ENCODE data around the gene SLC6A11. TPM values are rescaled to one million over a fixed set of nuclear protein-coding genes. Genes with fewer than 3 reads are reported as not detected.

SLC6A11 gene
- total and polyA plus RNA-seq, 2 of the 8 experiments (the other 6 are each of a cell fraction or from before 2014, with no cell fraction given) = 0.78 to 1.5 TPM

GRCh38 chr3:10981961-10982360 is 165.9 kb downstream of the SLC6A11 start:
- no peak overlapping the region for H3K4me3 ChIP-seq (ENCODE audit: extremely low read depth in 1 of 4, insufficient read depth in 2 of 4, low read depth in 3 of 4, low read length in 4 of 4)
- H3K36me3 ChIP-seq (ENCODE audit: control insufficient read depth in 2 of 4, insufficient read depth in 4 of 4, low read length in 3 of 4) = no peaks in the 10 kb centered on the region; a peak in 1 of 8 replicates
- no peak overlapping the region for H2BK12ac ChIP-seq (ENCODE audit: low read depth, low read length)
- no peak overlapping the region for H2BK5ac ChIP-seq (ENCODE audit: low read depth, low read length)
- H3K18ac ChIP-seq (ENCODE audit: extremely low read depth, low read length) = no peak overlapping the region
- H3K4me1 ChIP-seq (replicated peaks in 1 of 4; ENCODE audit: control insufficient read depth in 3 of 4, insufficient read depth in 4 of 4, low read length in 3 of 4) = peaks cover 6 to 12% (median 7%) of the 10 kb centered on the region in 4 experiments
- H3K27me3 ChIP-seq (replicated peaks in 1 of 4; ENCODE audit: control insufficient read depth in 3 of 4, extremely low read depth in 1 of 4, insufficient read depth in 3 of 4, low read length in 3 of 4) = no peaks in the 10 kb centered on the region; a peak in 2 of 7 replicates
- no peak overlapping the region for H3K27ac ChIP-seq (ENCODE audit: low read depth, low read length)
- no peak overlapping the region for H3K4me2 ChIP-seq (ENCODE audit: insufficient read depth in 1 of 2, low read depth in 2 of 2, low read length in 2 of 2)
- H2AFZ ChIP-seq (ENCODE audit: low read length) = no peak overlapping the region
- ChIA-PET POLR2A (ENCODE audit: partially characterized antibody) (no interaction called here), CTCF (ENCODE audit: partially characterized antibody) (interaction anchor here (0.6 to 13.3 kb wide), 22 partner anchors 8 to 224 kb away, joined by 3 to 207 read pairs (median 6); partner anchors contain the start of gene SLC6A1)
- H3K4ac ChIP-seq (replicated peaks; ENCODE audit: insufficient read length, low read depth, low read length) = no peak overlapping the region
- no peak overlapping the region for H3K23ac ChIP-seq (ENCODE audit: insufficient read length)
- H4K91ac ChIP-seq (replicated peaks; ENCODE audit: insufficient read length, low read length) = no peak overlapping the region
- no peak for FAIRE-seq
- DNase-seq (ENCODE audit: low read depth in 1 of 2, low spot score in 2 of 2) = no peak
- no peak overlapping the region for H4K5ac ChIP-seq (ENCODE audit: insufficient read length, low read depth, low read length)
- H3K56ac ChIP-seq (replicated peaks; ENCODE audit: insufficient read length, low read depth, low read length) = no peak overlapping the region
- no peaks in the 10 kb centered on the region for H3K79me2 ChIP-seq (ENCODE audit: control insufficient read depth in 1 of 2, insufficient read depth in 2 of 2, low read length in 2 of 2)
- no peaks in the 10 kb centered on the region for H3K23me2 ChIP-seq (ENCODE audit: low read depth, low read length)
- no peak overlapping the region for H2BK120ac ChIP-seq (replicated peaks; ENCODE audit: low read depth, low read length)
- H2BK15ac ChIP-seq (ENCODE audit: low read length) = no peak overlapping the region
- H2BK20ac ChIP-seq (ENCODE audit: low read length) = no peak overlapping the region
- no peak overlapping the region for H3K9ac ChIP-seq (replicated peaks in 1 of 4; ENCODE audit: extremely low read depth in 1 of 4, low read depth in 3 of 4, low read length in 3 of 4)
- H3K79me1 ChIP-seq (ENCODE audit: low read depth, low read length) = no peaks in the 10 kb centered on the region
- no peaks in the 10 kb centered on the region for H3K9me3 ChIP-seq (ENCODE audit: insufficient read depth in 2 of 2, low read depth in 1 of 2, low read length in 1 of 2)
- H2AK5ac ChIP-seq (ENCODE audit: low read depth, low read length) = no peak overlapping the region
- H3K14ac ChIP-seq (ENCODE audit: insufficient read length) = no peak overlapping the region
- no peaks in the 10 kb centered on the region for H4K20me1 ChIP-seq (replicated peaks in 1 of 2; ENCODE audit: control insufficient read depth in 1 of 2, insufficient read depth in 2 of 2, low read length in 2 of 2)
- H4K8ac ChIP-seq (ENCODE audit: extremely low read depth, insufficient read depth, low read length) = no peak overlapping the region
- WGBS, 2 experiments (ENCODE audit: extremely low coverage in 1 of 2, insufficient coverage in 1 of 2, insufficient read length in 1 of 2, insufficient replicate concordance in 2 of 2, low coverage in 1 of 2, low lambda C conversion rate in 2 of 2, missing lambda C conversion rate in 1 of 2) = 93% methylated on average over 5 of the region's 5 CpGs; no CpG with 5 or more reads in 1 of the 2 experiments
- TF ChIP-seq NRF1 (IDR thresholded peaks at IDR 0.05; ENCODE audit: low read depth, low read length) (no peak), TAF1 (IDR thresholded peaks at IDR 0.05; ENCODE audit: low read depth, low read length) (no peak), EZH2 (IDR thresholded peaks at IDR 0.05; ENCODE audit: low read depth, low read length, severe bottlenecking) (no peak), YY1 (IDR thresholded peaks at IDR 0.05; ENCODE audit: low read depth, low read length) (no peak), E2F6 (IDR thresholded peaks at IDR 0.05) (no peak), ASH2L (IDR thresholded peaks at IDR 0.05; ENCODE audit: low read length) (no peak), HDAC2 (IDR thresholded peaks at IDR 0.05; ENCODE audit: borderline replicate concordance in 1 of 2, low read depth in 2 of 2, low read length in 2 of 2) (no peak), SIRT6 (IDR thresholded peaks at IDR 0.05; ENCODE audit: low read length) (no peak), RXRA (IDR thresholded peaks at IDR 0.05; ENCODE audit: insufficient read depth, low read depth, low read length) (no peak), FOSL1 (IDR thresholded peaks at IDR 0.05; ENCODE audit: insufficient read depth, low read depth, low read length) (no peak), JUND (IDR thresholded peaks at IDR 0.05; ENCODE audit: low read length) (no peak), SP2 (IDR thresholded peaks at IDR 0.05; ENCODE audit: low read length) (no peak), ATF3 (IDR thresholded peaks at IDR 0.05; ENCODE audit: insufficient read depth, low read depth, low read length) (no peak), CHD1 (IDR thresholded peaks at IDR 0.05; ENCODE audit: low read depth, low read length) (no peak)

All from H1 (cell line).